C4-2B (cell line): ENCODE measurements around the gene TNS3.

Experiments used
- CTCF ChIP-seq: fragments of 450-650 bp; conservative IDR thresholded peaks from 2 replicates; pipeline ENCODE4 v1.5.1; 2017; ENCODE audit warnings: mild to moderate bottlenecking
- ZFX ChIP-seq: fragments of 450-650 bp; IDR thresholded peaks from 2 replicates; pipeline ENCODE4 v1.6.1; 2017

GRCh38 chr7:47298636-47299035 is 283.3 kb downstream of the TNS3 start:
- TF ChIP-seq CTCF: no peak
- no peak for TF ChIP-seq ZFX
